ENCODE measurements around the gene PAX7.
A peak's percentile ranks its signal among the peaks of the same experiment; 100 is the strongest.

The PAX7 gene

DNA sequence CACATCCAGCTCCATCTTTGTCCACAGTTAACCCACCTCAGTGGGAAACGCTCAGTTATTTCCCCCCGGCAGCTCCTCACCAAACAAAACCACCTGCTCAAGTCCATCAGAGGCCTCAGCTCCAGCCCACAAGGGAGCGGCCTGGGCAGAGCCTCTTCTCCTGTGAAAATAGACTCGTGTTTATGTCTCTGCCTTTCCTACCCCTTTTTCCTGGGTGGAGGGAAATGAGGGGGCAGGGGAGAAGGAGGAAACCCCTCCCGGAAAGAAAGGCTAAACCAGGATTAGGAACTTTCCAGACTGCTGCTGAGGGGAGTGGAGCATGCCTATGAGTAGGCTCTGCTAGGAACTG is 81.6 kb downstream of the PAX7 start:
- no peak overlapping the region for H3K9ac ChIP-seq (ENCODE audit: low read length)
- peaks cover 7% of the 10 kb centered on the region; the same call in 1 of the 2 replicates for H3K4me1 ChIP-seq (ENCODE audit: control insufficient read depth, insufficient read depth, low read length)
- peaks cover 63% of the 10 kb centered on the region for H3K27me3 ChIP-seq (ENCODE audit: control insufficient read depth, insufficient read depth, low read length)
- H3K36me3 ChIP-seq (ENCODE audit: control insufficient read depth, insufficient read depth, low read length) = no peaks in the 10 kb centered on the region
- no peak overlapping the region for H3K4me3 ChIP-seq (ENCODE audit: low read depth, low read length)
- H3K9me3 ChIP-seq (ENCODE audit: control insufficient read depth, insufficient read depth, low read depth, low read length) = no peaks in the 10 kb centered on the region
- H3K27ac ChIP-seq (ENCODE audit: low read depth, low read length) = no peak overlapping the region

DNA sequence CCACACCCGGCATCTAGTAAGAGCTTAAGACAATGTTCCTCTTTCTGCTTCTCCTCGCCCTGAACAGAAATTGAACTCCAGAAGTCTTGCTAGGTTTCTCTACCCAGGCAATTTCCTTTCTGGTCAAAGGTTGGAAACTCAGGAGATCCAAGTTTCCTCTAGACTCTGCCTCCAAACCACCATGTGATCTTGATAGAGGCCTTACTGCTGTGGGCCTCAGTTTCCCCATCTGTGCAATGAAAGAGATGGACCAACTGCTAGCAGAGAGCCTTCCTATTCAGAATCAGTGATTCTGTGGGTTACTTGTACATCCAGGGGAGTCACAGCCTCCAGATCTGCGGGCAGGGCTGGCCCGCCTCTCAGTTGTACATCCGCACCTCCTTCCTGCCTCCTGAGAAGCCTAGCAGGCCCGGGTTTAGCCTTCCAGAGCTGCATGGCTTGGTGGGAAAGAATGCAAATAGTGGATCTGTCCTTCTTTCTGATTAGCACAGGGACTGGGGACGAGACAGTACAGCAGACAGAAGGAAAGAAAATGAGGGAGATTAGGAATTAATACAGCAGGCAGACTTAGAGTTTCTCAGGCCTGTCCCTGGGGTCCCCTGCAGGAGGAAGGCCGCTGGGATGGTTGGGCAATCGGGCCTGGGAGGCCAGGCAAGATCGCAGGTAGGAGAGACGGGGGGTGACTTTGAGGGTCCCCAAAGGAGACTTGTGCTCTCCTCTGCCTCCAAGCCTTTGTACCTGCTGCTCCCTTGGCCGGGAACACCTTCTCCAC is 83.9 kb downstream of the PAX7 start:
- Histone ChIP-seq H3K9ac (ENCODE audit: low read length) (no peak overlapping the region), H3K9me3 (ENCODE audit: control insufficient read depth, insufficient read depth, low read depth, low read length) (no peaks in the 10 kb centered on the region), H3K27me3 (ENCODE audit: control insufficient read depth, insufficient read depth, low read length) (peaks cover 81% of the 10 kb centered on the region), H3K4me1 (ENCODE audit: control insufficient read depth, insufficient read depth, low read length) (peaks cover 7% of the 10 kb centered on the region; the same call in 1 of the 2 replicates), H3K27ac (ENCODE audit: low read depth, low read length) (no peak overlapping the region), H3K4me3 (ENCODE audit: low read depth, low read length) (no peak overlapping the region), H3K36me3 (ENCODE audit: control insufficient read depth, insufficient read depth, low read length) (no peaks in the 10 kb centered on the region)

DNA sequence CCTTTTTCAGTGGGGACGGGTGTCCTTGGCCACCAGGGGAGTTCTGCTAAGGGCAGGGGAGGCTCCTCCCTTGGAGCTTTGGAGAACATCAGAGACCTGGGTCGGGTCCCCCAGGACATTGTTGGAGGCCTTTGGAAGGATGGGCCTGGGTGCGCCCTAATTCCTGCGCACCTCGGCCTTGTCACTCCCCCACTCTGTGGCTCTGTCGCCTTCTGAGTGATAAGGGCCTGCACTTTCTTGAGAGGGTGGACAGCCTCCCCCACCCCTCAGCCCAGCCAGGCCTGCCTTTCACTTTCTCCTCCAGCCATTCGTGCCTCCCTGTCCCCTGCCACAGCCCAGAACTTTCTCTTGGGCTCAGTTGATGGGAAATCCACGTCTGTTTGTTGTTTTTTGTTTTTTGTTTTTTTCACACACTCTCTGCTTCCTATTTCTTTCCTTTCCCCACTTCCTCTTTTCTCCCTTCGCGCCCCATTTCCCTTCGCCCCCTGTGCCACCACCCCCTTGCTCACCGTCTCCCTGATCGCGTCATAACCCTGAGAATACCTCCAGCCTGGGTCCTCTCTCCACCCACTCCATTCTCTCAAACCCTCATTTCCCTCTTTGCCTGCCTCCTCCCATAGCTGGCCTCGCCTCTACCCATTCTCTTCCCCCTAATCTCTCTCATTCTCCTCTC is 85.6 kb downstream of the PAX7 start:
- Histone ChIP-seq H3K9me3 (ENCODE audit: control insufficient read depth, insufficient read depth, low read depth, low read length) (no peaks in the 10 kb centered on the region), H3K9ac (ENCODE audit: low read length) (no peak overlapping the region), H3K4me1 (ENCODE audit: control insufficient read depth, insufficient read depth, low read length) (peaks cover 7% of the 10 kb centered on the region; the same call in 1 of the 2 replicates), H3K27ac (ENCODE audit: low read depth, low read length) (no peak overlapping the region), H3K36me3 (ENCODE audit: control insufficient read depth, insufficient read depth, low read length) (no peaks in the 10 kb centered on the region), H3K27me3 (ENCODE audit: control insufficient read depth, insufficient read depth, low read length) (peaks cover 84% of the 10 kb centered on the region), H3K4me3 (ENCODE audit: low read depth, low read length) (peak overlapping the region; percentile 47)

DNA sequence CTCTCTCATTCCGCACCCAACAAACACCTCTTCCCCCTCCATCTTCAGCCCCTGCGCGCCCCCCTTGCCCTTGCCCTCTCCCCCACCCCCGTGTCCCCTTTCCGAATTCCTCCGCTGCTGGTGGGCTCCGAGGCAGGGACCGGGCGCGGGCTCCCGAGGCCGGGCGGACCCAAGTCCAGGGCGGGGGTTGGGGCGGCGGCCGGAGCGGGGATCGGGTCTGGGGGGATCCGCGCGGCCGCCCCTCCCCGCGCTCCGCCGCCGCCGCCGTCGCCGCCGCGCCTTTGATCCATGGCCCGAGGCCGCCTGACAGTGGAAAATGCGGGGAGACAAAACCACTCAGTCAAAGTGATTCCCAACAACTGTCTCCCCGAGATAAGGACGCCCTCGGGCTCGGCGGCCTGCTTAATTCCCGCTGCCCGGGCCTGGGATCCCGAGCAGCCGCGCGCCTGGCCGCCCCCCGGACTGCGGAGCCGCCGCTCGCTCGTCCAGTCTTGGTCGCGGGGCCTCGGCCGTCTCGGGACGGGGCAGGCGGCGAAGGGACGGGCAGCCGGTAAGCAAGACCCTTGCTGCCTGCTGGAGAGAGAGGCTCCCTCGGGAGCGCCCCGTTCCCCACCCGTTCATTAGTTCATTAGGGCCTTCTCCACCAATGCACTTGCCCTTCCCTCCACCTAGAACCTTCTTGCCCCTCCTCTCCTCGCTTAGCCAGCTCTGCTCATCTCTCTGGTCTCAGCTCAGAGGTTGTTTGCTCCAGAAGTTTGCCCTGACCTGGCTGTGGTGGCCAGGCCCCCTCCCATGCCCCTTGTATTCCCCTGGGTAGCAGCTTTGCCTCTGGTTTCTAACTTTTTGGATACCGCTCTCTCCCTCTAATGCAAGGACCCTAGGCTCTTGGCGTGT is 86.4 kb downstream of the PAX7 start:
- peak overlapping the region; percentile 47 for H3K4me3 ChIP-seq (ENCODE audit: low read depth, low read length)
- no peaks in the 10 kb centered on the region for H3K36me3 ChIP-seq (ENCODE audit: control insufficient read depth, insufficient read depth, low read length)
- H3K27ac ChIP-seq (ENCODE audit: low read depth, low read length) = no peak overlapping the region
- H3K27me3 ChIP-seq (ENCODE audit: control insufficient read depth, insufficient read depth, low read length) = peaks cover 83% of the 10 kb centered on the region
- no peaks in the 10 kb centered on the region for H3K9me3 ChIP-seq (ENCODE audit: control insufficient read depth, insufficient read depth, low read depth, low read length)
- H3K9ac ChIP-seq (ENCODE audit: low read length) = no peak overlapping the region
- H3K4me1 ChIP-seq (ENCODE audit: control insufficient read depth, insufficient read depth, low read length) = peaks cover 7% of the 10 kb centered on the region; the same call in 1 of the 2 replicates

DNA sequence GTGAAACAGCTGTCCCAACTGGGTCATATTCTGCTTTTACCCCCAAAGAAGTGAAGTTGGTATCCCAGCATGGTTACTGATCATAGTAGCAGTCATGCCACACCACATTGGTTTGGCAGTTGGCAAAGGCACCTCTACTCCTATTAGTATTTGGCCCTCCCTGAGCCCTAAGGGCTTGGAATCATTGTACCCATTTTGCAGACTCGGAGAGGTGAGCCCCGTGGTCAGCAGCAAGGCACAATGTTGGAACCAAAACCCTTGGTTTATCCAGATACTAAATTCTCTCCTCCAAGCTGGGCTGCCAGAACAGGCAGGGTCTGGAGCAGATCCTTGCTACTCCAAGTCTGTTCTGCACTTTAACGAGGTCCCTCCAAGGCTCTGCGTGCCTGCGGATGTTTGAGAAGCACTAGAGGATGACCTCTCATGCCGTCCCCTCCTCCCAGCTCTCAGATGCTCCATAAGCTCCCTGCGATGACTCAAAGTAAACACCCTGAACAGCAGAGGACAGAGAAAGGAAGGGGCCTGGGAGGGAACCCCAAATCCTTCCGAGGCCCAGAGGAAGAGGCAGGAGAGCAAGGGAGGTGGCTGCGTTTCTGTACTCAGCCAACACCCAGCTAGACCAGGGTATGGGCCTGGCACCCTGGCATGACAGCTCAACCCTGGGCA is 89.3 kb downstream of the PAX7 start:
- no peak overlapping the region for H3K9ac ChIP-seq (ENCODE audit: low read length)
- no peaks in the 10 kb centered on the region for H3K9me3 ChIP-seq (ENCODE audit: control insufficient read depth, insufficient read depth, low read depth, low read length)
- peaks cover 18% of the 10 kb centered on the region; the same call in 1 of the 2 replicates for H3K4me1 ChIP-seq (ENCODE audit: control insufficient read depth, insufficient read depth, low read length)
- H3K27me3 ChIP-seq (ENCODE audit: control insufficient read depth, insufficient read depth, low read length) = peaks cover 89% of the 10 kb centered on the region
- no peak overlapping the region for H3K27ac ChIP-seq (ENCODE audit: low read depth, low read length)
- no peak overlapping the region for H3K4me3 ChIP-seq (ENCODE audit: low read depth, low read length)
- H3K36me3 ChIP-seq (ENCODE audit: control insufficient read depth, insufficient read depth, low read length) = no peaks in the 10 kb centered on the region

DNA sequence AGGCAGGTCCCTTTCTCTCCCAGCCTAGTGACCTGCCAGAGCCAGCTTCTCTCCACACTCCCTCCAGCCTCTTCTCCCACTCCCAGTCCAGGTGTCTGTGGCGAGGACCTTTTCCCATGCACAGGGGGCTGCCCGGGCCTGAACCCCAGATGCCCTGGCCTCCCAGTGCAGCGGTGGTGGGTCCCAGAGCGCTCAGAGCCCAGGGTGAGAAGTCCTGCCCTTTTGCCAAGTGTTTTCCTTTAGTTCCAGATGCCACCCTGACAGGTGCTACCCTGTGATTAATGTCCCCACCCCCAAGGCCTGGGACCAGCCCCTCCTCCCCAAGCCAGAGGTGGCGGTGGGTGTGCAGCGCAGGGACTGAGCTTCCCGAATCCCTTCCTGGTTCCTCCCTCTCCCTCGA is 90.4 kb downstream of the PAX7 start:
- no peaks in the 10 kb centered on the region for H3K9me3 ChIP-seq (ENCODE audit: control insufficient read depth, insufficient read depth, low read depth, low read length)
- no peak overlapping the region for H3K27ac ChIP-seq (ENCODE audit: low read depth, low read length)
- peaks cover 22% of the 10 kb centered on the region for H3K4me1 ChIP-seq (ENCODE audit: control insufficient read depth, insufficient read depth, low read length)
- no peaks in the 10 kb centered on the region for H3K36me3 ChIP-seq (ENCODE audit: control insufficient read depth, insufficient read depth, low read length)
- H3K4me3 ChIP-seq (ENCODE audit: low read depth, low read length) = no peak overlapping the region
- H3K9ac ChIP-seq (ENCODE audit: low read length) = no peak overlapping the region
- H3K27me3 ChIP-seq (ENCODE audit: control insufficient read depth, insufficient read depth, low read length) = peaks cover 78% of the 10 kb centered on the region

DNA sequence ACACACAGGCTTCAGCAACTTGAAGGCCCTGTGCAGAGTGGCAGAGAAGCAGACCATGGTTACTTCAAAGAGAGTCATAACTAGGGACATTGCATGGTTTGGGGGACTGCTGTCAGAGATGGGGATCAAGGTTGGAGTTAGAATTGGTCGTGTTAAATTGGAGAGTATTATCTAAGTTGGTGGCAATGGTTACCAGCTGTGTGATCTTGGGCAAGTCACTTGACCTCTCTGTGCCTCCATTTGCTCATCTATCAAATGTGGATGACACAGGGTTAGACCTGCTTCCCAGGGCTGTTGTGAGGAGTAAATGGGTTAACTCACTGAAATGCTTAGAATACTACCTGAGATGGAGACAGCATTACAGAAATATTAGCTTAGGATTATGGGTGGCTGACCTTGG is 91.1 kb downstream of the PAX7 start:
- peaks cover 16% of the 10 kb centered on the region for H3K4me1 ChIP-seq (ENCODE audit: control insufficient read depth, insufficient read depth, low read length)
- no peak overlapping the region for H3K4me3 ChIP-seq (ENCODE audit: low read depth, low read length)
- peaks cover 70% of the 10 kb centered on the region for H3K27me3 ChIP-seq (ENCODE audit: control insufficient read depth, insufficient read depth, low read length)
- no peak overlapping the region for H3K27ac ChIP-seq (ENCODE audit: low read depth, low read length)
- H3K9ac ChIP-seq (ENCODE audit: low read length) = no peak overlapping the region
- no peaks in the 10 kb centered on the region for H3K9me3 ChIP-seq (ENCODE audit: control insufficient read depth, insufficient read depth, low read depth, low read length)
- H3K36me3 ChIP-seq (ENCODE audit: control insufficient read depth, insufficient read depth, low read length) = no peaks in the 10 kb centered on the region

DNA sequence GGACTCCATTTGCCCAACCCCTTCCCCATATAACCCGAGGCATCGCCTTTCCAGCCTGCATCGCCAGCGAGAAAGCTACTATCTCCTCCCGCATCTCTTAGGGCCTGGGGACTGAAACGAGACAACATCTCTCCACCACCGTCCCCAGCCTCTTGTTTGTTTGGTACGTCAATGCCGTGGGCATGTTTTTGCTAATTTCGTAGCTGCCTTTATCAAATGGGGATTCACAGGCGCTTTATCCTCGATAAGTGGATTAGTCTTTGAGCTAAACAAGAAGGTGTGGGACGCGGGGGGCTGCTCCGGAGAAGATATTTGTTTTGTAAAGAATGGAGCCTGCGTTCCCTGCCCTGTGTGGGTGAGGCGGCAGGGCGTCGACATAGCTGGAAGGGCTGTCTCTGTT is 91.6 kb downstream of the PAX7 start:
- H3K27ac ChIP-seq (ENCODE audit: low read depth, low read length) = no peak overlapping the region
- H3K9me3 ChIP-seq (ENCODE audit: control insufficient read depth, insufficient read depth, low read depth, low read length) = no peaks in the 10 kb centered on the region
- peaks cover 68% of the 10 kb centered on the region for H3K27me3 ChIP-seq (ENCODE audit: control insufficient read depth, insufficient read depth, low read length)
- H3K36me3 ChIP-seq (ENCODE audit: control insufficient read depth, insufficient read depth, low read length) = no peaks in the 10 kb centered on the region
- H3K4me1 ChIP-seq (ENCODE audit: control insufficient read depth, insufficient read depth, low read length) = peaks cover 16% of the 10 kb centered on the region
- H3K9ac ChIP-seq (ENCODE audit: low read length) = no peak overlapping the region
- H3K4me3 ChIP-seq (ENCODE audit: low read depth, low read length) = no peak overlapping the region

DNA sequence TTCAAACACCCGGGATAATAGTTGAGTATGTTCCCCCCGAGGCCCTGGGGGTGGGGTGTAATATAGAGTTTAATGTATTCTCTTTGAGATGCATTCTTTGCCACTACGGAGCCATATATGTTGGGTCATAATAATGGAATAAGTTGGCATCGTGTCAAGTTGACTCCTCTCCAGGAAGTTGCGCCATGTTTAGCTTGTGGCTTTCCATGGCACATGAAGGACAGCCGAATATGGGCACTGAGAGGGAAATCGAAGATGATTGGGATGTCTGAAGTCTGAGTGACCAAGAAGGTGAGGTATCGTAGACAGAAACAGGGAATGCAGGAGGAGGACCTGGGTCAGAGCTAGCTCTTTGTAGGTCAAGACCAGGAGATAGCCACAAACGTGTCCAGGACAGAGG is 92.6 kb downstream of the PAX7 start:
- H3K27me3 ChIP-seq (ENCODE audit: control insufficient read depth, insufficient read depth, low read length) = peaks cover 59% of the 10 kb centered on the region
- H3K36me3 ChIP-seq (ENCODE audit: control insufficient read depth, insufficient read depth, low read length) = no peaks in the 10 kb centered on the region
- no peak overlapping the region for H3K27ac ChIP-seq (ENCODE audit: low read depth, low read length)
- H3K9ac ChIP-seq (ENCODE audit: low read length) = no peak overlapping the region
- H3K4me3 ChIP-seq (ENCODE audit: low read depth, low read length) = no peak overlapping the region
- H3K4me1 ChIP-seq (ENCODE audit: control insufficient read depth, insufficient read depth, low read length) = peaks cover 16% of the 10 kb centered on the region
- H3K9me3 ChIP-seq (ENCODE audit: control insufficient read depth, insufficient read depth, low read depth, low read length) = no peaks in the 10 kb centered on the region

DNA sequence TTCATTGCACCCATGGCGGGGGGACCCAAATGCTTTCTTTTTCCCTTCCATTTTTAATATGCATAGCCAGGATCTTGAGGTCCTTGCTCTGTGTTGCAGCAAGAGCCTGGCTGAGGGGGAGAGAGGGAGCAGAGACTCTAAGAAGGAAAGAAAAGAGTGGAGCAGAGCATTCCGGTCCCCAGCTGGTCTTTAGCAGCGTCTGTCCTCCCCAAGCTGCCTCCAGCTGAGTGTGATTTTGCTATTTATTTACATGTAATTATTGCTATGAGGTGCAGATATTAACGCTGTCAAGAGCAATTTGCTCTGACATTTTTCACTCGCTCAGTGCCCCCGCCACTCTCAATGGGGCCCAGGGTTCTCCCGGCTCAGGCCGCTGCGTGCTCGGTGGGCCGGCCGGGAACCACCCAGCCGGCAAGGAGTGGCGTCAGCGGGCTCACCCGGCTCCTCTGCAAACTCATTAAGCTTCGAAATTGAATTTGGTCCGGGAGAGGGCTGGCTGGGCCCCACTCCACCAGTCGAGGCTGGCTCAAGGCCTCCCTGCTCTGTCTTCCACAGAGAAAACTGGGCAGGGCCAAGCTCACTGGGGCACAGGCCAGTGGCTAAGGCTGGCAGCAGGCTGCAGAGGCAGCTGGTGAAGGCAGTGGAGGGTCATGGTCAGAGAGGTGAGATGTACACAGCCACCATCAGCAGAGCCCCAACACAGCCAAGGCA is 93.2 kb downstream of the PAX7 start:
- H3K9me3 ChIP-seq (ENCODE audit: control insufficient read depth, insufficient read depth, low read depth, low read length) = no peaks in the 10 kb centered on the region

More for the DNA sequence above, 93.2 kb downstream of the PAX7 start:
- Histone ChIP-seq H3K4me3 (ENCODE audit: low read depth, low read length) (no peak overlapping the region), H3K4me1 (ENCODE audit: control insufficient read depth, insufficient read depth, low read length) (peaks cover 16% of the 10 kb centered on the region), H3K36me3 (ENCODE audit: control insufficient read depth, insufficient read depth, low read length) (no peaks in the 10 kb centered on the region), H3K27ac (ENCODE audit: low read depth, low read length) (no peak overlapping the region), H3K9ac (ENCODE audit: low read length) (peak overlapping the region; percentile 7), H3K27me3 (ENCODE audit: control insufficient read depth, insufficient read depth, low read length) (peaks cover 52% of the 10 kb centered on the region)

Data from HUES6 (cell line).